Measurements from ENCODE around the gene TMEM53. TPM values are rescaled to one million over a fixed set of nuclear protein-coding genes. Genes with fewer than 3 reads are reported as not detected.
"Not testable (repeated sequence)": the region's sequence is repeated elsewhere in the genome, so short reads cannot be mapped to it uniquely, and the experiment has no call there.

TMEM53 gene
- total RNA-seq, 5 donors from 2014 or later (not counting 1 experiment from before 2014, with no cell fraction given) = 1.1 to 2.8 (median 2.2) TPM

DNA sequence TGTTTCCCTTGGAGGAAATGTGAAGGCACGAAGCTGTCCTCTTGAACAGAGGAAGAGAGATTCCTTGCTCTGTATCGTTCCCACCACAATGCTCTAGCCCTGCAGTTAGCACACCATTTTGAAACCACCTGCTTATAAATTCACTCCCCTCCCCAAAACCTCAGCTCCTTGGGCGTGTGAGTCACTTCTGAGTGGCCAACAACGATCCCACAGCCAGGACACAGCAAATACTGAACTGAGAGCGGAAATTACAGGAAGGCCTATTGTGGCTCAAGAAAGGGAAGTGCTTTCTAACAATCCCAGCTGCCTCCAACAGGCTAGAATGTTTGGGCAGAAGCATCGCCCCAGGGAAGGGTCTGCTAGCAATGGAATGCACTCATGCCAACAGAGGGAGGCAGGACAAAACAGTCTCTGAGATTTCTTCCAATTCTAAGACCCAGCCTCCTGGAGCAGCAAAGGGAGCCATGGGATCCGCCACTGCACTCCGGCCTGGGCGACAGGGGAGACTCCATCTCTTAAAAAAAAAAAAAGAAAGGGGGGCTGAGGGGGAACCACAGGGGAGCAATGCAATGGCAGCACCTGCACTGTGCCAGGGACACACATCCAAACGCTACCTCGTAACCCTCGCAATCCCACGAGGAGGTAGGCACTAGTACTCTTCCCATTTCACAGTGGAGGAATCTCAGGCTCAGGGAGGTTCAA, 1.9 kb downstream of the TMEM53 start:
- H3K27ac Mint-ChIP-seq = peak overlapping the region; percentile 46 to 73
- POLR2A ChIA-PET = interaction anchor here (0.5 to 0.6 kb wide), 2 partner anchors 68 to 1578 kb away, joined by 3 to 5 read pairs; no protein-coding TSS in a partner anchor

GRCh38 chr1:44670751-44671640, 3.3 kb downstream of the TMEM53 start:
- Histone ChIP-seq H3K36me3 (ENCODE audit: control insufficient read depth in 2 of 2, extremely low read depth in 1 of 2, insufficient read depth in 1 of 2, low read length in 1 of 2) (no peaks in the 10 kb centered on the region), H3K4me3 (ENCODE audit: control insufficient read depth in 1 of 2, extremely low read depth in 1 of 2, low read length in 1 of 2) (no peak overlapping the region), H3K27ac (ENCODE audit: low read length) (no peak overlapping the region), H3K4me1 (ENCODE audit: control insufficient read depth in 1 of 2, extremely low read depth in 1 of 2, insufficient read depth in 2 of 2, low read length in 2 of 2) (peaks cover 0 to 26% of the 10 kb centered on the region in 2 experiments), H3K27me3 (replicated peaks in 1 of 2; ENCODE audit: control insufficient read depth in 2 of 2, extremely low read depth in 1 of 2, insufficient read depth in 2 of 2, low read length in 1 of 2) (no peaks in the 10 kb centered on the region), H3K9me3 (no peaks in the 10 kb centered on the region)
- DNase-seq (no peak), ATAC-seq (replicated peaks in 1 of 4) (no peak)
- peaks cover 23 to 29% (median 26%) of the 10 kb centered on the region in 3 donors for H3K4me1 Mint-ChIP-seq
- WGBS (ENCODE audit: insufficient coverage) = 90% methylated on average over 7 of the region's 10 CpGs
- no peaks in the 10 kb centered on the region for H3K27me3 Mint-ChIP-seq
- peak overlapping the region in 1 of 2 donors; percentile 25 for H3K27ac Mint-ChIP-seq
- H3K4me3 Mint-ChIP-seq = no peak overlapping the region
- no peaks in the 10 kb centered on the region for H3K36me3 Mint-ChIP-seq
- ChIA-PET CTCF (no interaction called here), POLR2A (no interaction called here)
- H3K9me3 Mint-ChIP-seq = no peaks in the 10 kb centered on the region

More for the DNA sequence above, 1.9 kb downstream of the TMEM53 start:
- ATAC-seq (replicated peaks in 1 of 4) (no peak), DNase-seq (peak in 3 of 35 experiments; percentile 13 to 26 (median 14))
- no peak overlapping the region for H3K27ac ChIP-seq (ENCODE audit: low read length)
- no peaks in the 10 kb centered on the region for H3K36me3 Mint-ChIP-seq
- no peaks in the 10 kb centered on the region for H3K36me3 ChIP-seq (ENCODE audit: control insufficient read depth in 2 of 2, extremely low read depth in 1 of 2, insufficient read depth in 1 of 2, low read length in 1 of 2)
- H3K9me3 ChIP-seq = no peaks in the 10 kb centered on the region
- H3K4me1 ChIP-seq (ENCODE audit: control insufficient read depth in 1 of 2, extremely low read depth in 1 of 2, insufficient read depth in 2 of 2, low read length in 2 of 2) = peaks cover 0 to 26% of the 10 kb centered on the region in 2 experiments
- peaks cover 23 to 29% (median 26%) of the 10 kb centered on the region in 3 donors for H3K4me1 Mint-ChIP-seq
- 97% methylated on average over 8 of the region's 13 CpGs for WGBS (ENCODE audit: insufficient coverage)
- H3K27me3 Mint-ChIP-seq = no peaks in the 10 kb centered on the region
- no peaks in the 10 kb centered on the region for H3K27me3 ChIP-seq (replicated peaks in 1 of 2; ENCODE audit: control insufficient read depth in 2 of 2, extremely low read depth in 1 of 2, insufficient read depth in 2 of 2, low read length in 1 of 2)
- peak overlapping the region in 2 of 3 donors; percentile 85 to 90 for H3K4me3 Mint-ChIP-seq
- no peaks in the 10 kb centered on the region for H3K9me3 Mint-ChIP-seq
- no peak overlapping the region for H3K4me3 ChIP-seq (ENCODE audit: control insufficient read depth in 1 of 2, extremely low read depth in 1 of 2, low read length in 1 of 2)
- CTCF ChIA-PET = interaction anchor here in 1 of 2 donors (0.6 to 1.3 kb wide), 2 partner anchors 20 to 374 kb away, joined by 3 to 4 read pairs; no protein-coding TSS in a partner anchor

- H3K36me3 ChIP-seq (ENCODE audit: control insufficient read depth in 2 of 2, extremely low read depth in 1 of 2, insufficient read depth in 1 of 2, low read length in 1 of 2); CTCF ChIA-PET; H3K27ac ChIP-seq (ENCODE audit: low read length); ATAC-seq (replicated peaks in 1 of 4); H3K27me3 ChIP-seq (replicated peaks in 1 of 2; ENCODE audit: control insufficient read depth in 2 of 2, extremely low read depth in 1 of 2, insufficient read depth in 2 of 2, low read length in 1 of 2); H3K9me3 Mint-ChIP-seq; H3K4me3 ChIP-seq (ENCODE audit: control insufficient read depth in 1 of 2, extremely low read depth in 1 of 2, low read length in 1 of 2); H3K27me3 Mint-ChIP-seq; H3K36me3 Mint-ChIP-seq; H3K9me3 ChIP-seq; POLR2A ChIA-PET; H3K27ac Mint-ChIP-seq; H3K4me3 Mint-ChIP-seq; DNase-seq: not testable (repeated sequence)
- no CpG with 5 or more reads among the region's 1 CpG for WGBS (ENCODE audit: insufficient coverage)
- peaks cover 2 to 13% of the 10 kb centered on the region in 2 experiments for H3K4me1 ChIP-seq (ENCODE audit: control insufficient read depth in 1 of 2, extremely low read depth in 1 of 2, insufficient read depth in 2 of 2, low read length in 2 of 2)
- peaks cover 15 to 23% (median 15%) of the 10 kb centered on the region in 3 donors for H3K4me1 Mint-ChIP-seq
Measured at GRCh38 chr1:44666719-44667118, 7.6 kb downstream of the TMEM53 start.

DNA sequence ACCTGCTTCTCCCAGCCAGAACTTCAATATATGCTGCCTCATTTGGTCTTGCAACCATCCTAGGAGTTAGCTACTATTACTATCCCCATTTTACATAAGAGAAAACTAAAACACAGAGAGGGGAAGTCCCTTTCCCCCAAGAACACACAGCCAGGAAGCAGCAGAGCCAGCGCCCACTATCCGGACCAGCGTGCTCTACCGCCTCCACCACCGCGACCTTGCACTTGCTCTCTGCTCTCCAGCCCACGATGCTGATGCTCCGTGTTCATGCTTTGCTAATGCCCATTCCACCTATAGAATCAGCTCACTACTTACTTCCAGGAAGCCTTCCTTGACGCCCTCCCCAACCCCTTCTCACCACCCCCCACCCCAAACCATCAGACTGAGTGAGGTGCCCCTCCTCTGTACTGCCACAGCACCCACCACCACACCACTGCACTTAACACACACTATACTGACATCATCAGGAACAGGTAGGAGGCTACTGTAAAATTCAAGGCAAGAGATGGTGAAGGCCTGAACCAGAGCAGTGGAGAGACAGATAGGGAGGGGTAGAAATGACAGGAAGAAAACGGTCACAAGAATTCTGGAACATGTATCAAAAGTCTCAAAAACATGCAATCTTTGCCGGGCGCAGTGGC, 9.4 kb downstream of the TMEM53 start:
- H3K4me1 ChIP-seq (ENCODE audit: control insufficient read depth in 1 of 2, extremely low read depth in 1 of 2, insufficient read depth in 2 of 2, low read length in 2 of 2) = peaks cover 2 to 13% of the 10 kb centered on the region in 2 experiments
- ATAC-seq (replicated peaks in 1 of 4) (peak in 3 of 4 experiments; percentile 69 to 83 (median 81)), DNase-seq (peak in 4 of 35 experiments; percentile 9 to 34 (median 14))
- H3K27ac ChIP-seq (ENCODE audit: low read length) = no peak overlapping the region
- no peaks in the 10 kb centered on the region for H3K9me3 Mint-ChIP-seq
- no peaks in the 10 kb centered on the region for H3K9me3 ChIP-seq
- H3K27me3 ChIP-seq (replicated peaks in 1 of 2; ENCODE audit: control insufficient read depth in 2 of 2, extremely low read depth in 1 of 2, insufficient read depth in 2 of 2, low read length in 1 of 2) = no peaks in the 10 kb centered on the region
- H3K27ac Mint-ChIP-seq = peak overlapping the region; percentile 66 to 70
- peaks cover 15 to 17% (median 15%) of the 10 kb centered on the region in 3 donors for H3K4me1 Mint-ChIP-seq
- no peak overlapping the region for H3K4me3 ChIP-seq (ENCODE audit: control insufficient read depth in 1 of 2, extremely low read depth in 1 of 2, low read length in 1 of 2)
- peak overlapping the region in 2 of 3 donors; percentile 25 to 53 for H3K4me3 Mint-ChIP-seq
- CTCF ChIA-PET = interaction anchor here in 1 of 2 donors (0.6 to 1.6 kb wide), 2 partner anchors 12 to 13 kb away, joined by 3 to 5 read pairs; no protein-coding TSS in a partner anchor
- no peaks in the 10 kb centered on the region for H3K27me3 Mint-ChIP-seq
- POLR2A ChIA-PET = no interaction called here
- H3K36me3 ChIP-seq (ENCODE audit: control insufficient read depth in 2 of 2, extremely low read depth in 1 of 2, insufficient read depth in 1 of 2, low read length in 1 of 2) = no peaks in the 10 kb centered on the region
- no peaks in the 10 kb centered on the region for H3K36me3 Mint-ChIP-seq
- 33% methylated on average over 12 of the region's 12 CpGs for WGBS (ENCODE audit: insufficient coverage)

GRCh38 chr1:44663417-44663816, 10.9 kb downstream of the TMEM53 start:
- Histone ChIP-seq H3K4me3 (ENCODE audit: control insufficient read depth in 1 of 2, extremely low read depth in 1 of 2, low read length in 1 of 2) (no peak overlapping the region), H3K9me3 (no peaks in the 10 kb centered on the region), H3K36me3 (ENCODE audit: control insufficient read depth in 2 of 2, extremely low read depth in 1 of 2, insufficient read depth in 1 of 2, low read length in 1 of 2) (no peaks in the 10 kb centered on the region), H3K4me1 (ENCODE audit: control insufficient read depth in 1 of 2, extremely low read depth in 1 of 2, insufficient read depth in 2 of 2, low read length in 2 of 2) (peaks cover 2 to 13% of the 10 kb centered on the region in 2 experiments), H3K27ac (ENCODE audit: low read length) (no peak overlapping the region), H3K27me3 (replicated peaks in 1 of 2; ENCODE audit: control insufficient read depth in 2 of 2, extremely low read depth in 1 of 2, insufficient read depth in 2 of 2, low read length in 1 of 2) (no peaks in the 10 kb centered on the region)
- ATAC-seq (replicated peaks in 1 of 4) (no peak), DNase-seq (no peak)
- Mint-ChIP-seq H3K27ac (peak overlapping the region; percentile 10 to 14), H3K36me3 (no peaks in the 10 kb centered on the region), H3K9me3 (no peaks in the 10 kb centered on the region), H3K4me1 (peaks cover 15 to 17% (median 15%) of the 10 kb centered on the region in 3 donors), H3K4me3 (no peak overlapping the region), H3K27me3 (no peaks in the 10 kb centered on the region)
- 91% methylated on average over 5 of the region's 5 CpGs for WGBS (ENCODE audit: insufficient coverage)
- CTCF ChIA-PET = interaction anchor here in 1 of 2 donors (1.6 kb wide), 1 partner anchor 10 kb away, joined by 5 read pairs; no protein-coding TSS in a partner anchor
- POLR2A ChIA-PET = no interaction called here

DNA sequence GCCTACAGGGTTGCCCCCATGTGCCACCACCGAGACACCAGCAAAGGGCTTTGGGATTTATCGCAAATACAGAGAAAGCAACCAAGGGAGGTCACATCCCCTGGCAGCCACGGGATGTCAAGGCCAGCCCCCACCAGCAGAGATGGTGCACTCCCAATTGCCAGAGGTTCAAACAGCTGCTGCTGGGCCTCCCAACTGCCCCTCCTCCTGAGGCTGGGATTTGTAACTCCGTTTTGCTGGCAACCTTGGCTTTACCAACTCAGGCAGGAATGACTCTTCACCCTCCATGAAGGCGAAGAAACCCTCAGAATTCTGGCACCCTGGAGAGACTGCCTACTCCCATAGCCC, 11.6 kb downstream of the TMEM53 start:
- H3K36me3 Mint-ChIP-seq = no peaks in the 10 kb centered on the region
- Histone ChIP-seq H3K4me1 (ENCODE audit: control insufficient read depth in 1 of 2, extremely low read depth in 1 of 2, insufficient read depth in 2 of 2, low read length in 2 of 2) (peaks cover 2 to 13% of the 10 kb centered on the region in 2 experiments), H3K4me3 (ENCODE audit: control insufficient read depth in 1 of 2, extremely low read depth in 1 of 2, low read length in 1 of 2) (no peak overlapping the region), H3K36me3 (ENCODE audit: control insufficient read depth in 2 of 2, extremely low read depth in 1 of 2, insufficient read depth in 1 of 2, low read length in 1 of 2) (no peaks in the 10 kb centered on the region), H3K27me3 (replicated peaks in 1 of 2; ENCODE audit: control insufficient read depth in 2 of 2, extremely low read depth in 1 of 2, insufficient read depth in 2 of 2, low read length in 1 of 2) (no peaks in the 10 kb centered on the region), H3K27ac (ENCODE audit: low read length) (no peak overlapping the region), H3K9me3 (no peaks in the 10 kb centered on the region)
- H3K9me3 Mint-ChIP-seq = no peaks in the 10 kb centered on the region
- POLR2A ChIA-PET = no interaction called here
- no peaks in the 10 kb centered on the region for H3K27me3 Mint-ChIP-seq
- ATAC-seq (replicated peaks in 1 of 4) (no peak), DNase-seq (no peak)
- no peak overlapping the region for H3K4me3 Mint-ChIP-seq
- WGBS (ENCODE audit: insufficient coverage) = 88% methylated on average over 4 of the region's 5 CpGs
- CTCF ChIA-PET = no interaction called here
- H3K27ac Mint-ChIP-seq = no peak overlapping the region
- peaks cover 15 to 17% (median 15%) of the 10 kb centered on the region in 3 donors for H3K4me1 Mint-ChIP-seq

All from T-cell (primary cell).